ENCODE results near the gene CHMP1B. TPM values are rescaled to one million over a fixed set of nuclear protein-coding genes. Genes with fewer than 3 reads are reported as not detected.

The CHMP1B gene
- total RNA-seq, 4 donors from 2014 or later, result 53.9 to 123 (median 80.4) TPM

- Histone ChIP-seq H3K27me3 (no peaks in the 10 kb centered on the region), H3K36me3 (peaks cover 84% of the 10 kb centered on the region), H3K4me1 (no peaks in the 10 kb centered on the region), H3K4me3 (no peak overlapping the region), H3K9me3 (no peaks in the 10 kb centered on the region), H3K27ac (no peak overlapping the region)
- 87% methylated on average over 22 of the region's 22 CpGs for WGBS
- DNase-seq (ENCODE audit: low spot score in 2 of 2), result peak in 1 of 2 donors; percentile 42
- no peak for TF ChIP-seq EP300 (IDR thresholded peaks at IDR 0.05)
- no peak for TF ChIP-seq POLR2A (IDR thresholded peaks at IDR 0.05)
- TF ChIP-seq, protein P1, sequence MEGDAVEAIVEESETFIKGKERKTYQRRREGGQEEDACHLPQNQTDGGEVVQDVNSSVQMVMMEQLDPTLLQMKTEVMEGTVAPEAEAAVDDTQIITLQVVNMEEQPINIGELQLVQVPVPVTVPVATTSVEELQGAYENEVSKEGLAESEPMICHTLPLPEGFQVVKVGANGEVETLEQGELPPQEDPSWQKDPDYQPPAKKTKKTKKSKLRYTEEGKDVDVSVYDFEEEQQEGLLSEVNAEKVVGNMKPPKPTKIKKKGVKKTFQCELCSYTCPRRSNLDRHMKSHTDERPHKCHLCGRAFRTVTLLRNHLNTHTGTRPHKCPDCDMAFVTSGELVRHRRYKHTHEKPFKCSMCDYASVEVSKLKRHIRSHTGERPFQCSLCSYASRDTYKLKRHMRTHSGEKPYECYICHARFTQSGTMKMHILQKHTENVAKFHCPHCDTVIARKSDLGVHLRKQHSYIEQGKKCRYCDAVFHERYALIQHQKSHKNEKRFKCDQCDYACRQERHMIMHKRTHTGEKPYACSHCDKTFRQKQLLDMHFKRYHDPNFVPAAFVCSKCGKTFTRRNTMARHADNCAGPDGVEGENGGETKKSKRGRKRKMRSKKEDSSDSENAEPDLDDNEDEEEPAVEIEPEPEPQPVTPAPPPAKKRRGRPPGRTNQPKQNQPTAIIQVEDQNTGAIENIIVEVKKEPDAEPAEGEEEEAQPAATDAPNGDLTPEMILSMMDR (IDR thresholded peaks at IDR 0.05), result no peak
- TF ChIP-seq POLR2AphosphoS5 (IDR thresholded peaks at IDR 0.05), result no peak
Measured at GRCh38 chr18:11885278-11885947, 34.2 kb downstream of the CHMP1B start.

- Histone ChIP-seq H3K27ac (no peak overlapping the region), H3K9me3 (no peaks in the 10 kb centered on the region)
- TF ChIP-seq, protein P1 (IDR thresholded peaks at IDR 0.05), result no peak
- no peak for TF ChIP-seq POLR2AphosphoS5 (IDR thresholded peaks at IDR 0.05)
- no peak for TF ChIP-seq POLR2A (IDR thresholded peaks at IDR 0.05)
- no peak for TF ChIP-seq EP300 (IDR thresholded peaks at IDR 0.05)
Measured at GRCh38 chr18:11886577-11887110, 35.4 kb downstream of the CHMP1B start.

DNA sequence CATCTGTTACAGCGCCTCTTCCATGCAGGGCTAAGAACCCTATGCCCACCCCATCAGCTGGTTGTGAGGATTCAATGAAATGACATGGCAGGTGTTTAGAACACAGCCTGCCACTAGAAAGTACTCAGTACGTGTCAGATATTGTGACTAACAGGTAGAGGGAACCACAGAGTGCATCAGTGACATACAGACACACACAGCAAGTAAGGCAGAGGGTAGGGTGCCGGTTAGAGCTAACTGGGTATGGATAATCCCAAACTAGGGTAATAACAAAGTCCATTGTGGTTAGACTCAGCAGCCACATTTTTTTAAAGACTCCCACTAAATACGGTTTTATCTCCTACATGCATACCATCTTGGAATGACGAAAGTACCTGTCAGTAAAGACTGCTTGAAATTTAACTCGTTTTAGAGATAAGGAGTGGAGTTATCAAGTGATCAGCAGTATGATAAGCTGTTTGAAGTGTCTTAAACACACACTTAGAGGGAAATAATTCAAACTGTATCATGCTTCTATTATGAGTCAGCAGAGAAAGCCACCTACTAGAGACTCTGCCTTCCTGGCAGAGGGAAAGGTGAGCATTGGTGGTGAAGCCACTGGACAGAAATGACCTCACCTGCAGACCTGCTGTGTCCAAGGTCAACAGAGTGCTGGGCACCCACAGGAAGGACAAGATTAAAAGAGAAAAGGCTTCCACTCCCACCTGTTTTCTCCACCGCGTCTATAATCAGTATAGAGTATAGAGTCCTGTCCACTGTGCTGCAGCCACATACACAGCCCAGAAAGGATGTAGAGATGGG is 36.3 kb downstream of the CHMP1B start:
- WGBS, result 75% methylated on average over 8 of the region's 8 CpGs
- H3K27ac ChIP-seq, result no peak overlapping the region
- H3K9me3 ChIP-seq, result no peaks in the 10 kb centered on the region
- H3K36me3 ChIP-seq, result peaks cover 80% of the 10 kb centered on the region
- no peaks in the 10 kb centered on the region for H3K27me3 ChIP-seq
- TF ChIP-seq, protein P1 (IDR thresholded peaks at IDR 0.05), result no peak
- TF ChIP-seq POLR2A (IDR thresholded peaks at IDR 0.05), result no peak
- TF ChIP-seq EP300 (IDR thresholded peaks at IDR 0.05), result no peak
- TF ChIP-seq POLR2AphosphoS5 (IDR thresholded peaks at IDR 0.05), result no peak
- H3K4me3 ChIP-seq, result no peak overlapping the region
- DNase-seq (ENCODE audit: low spot score in 2 of 2), result peak in 1 of 2 donors; percentile 10
- H3K4me1 ChIP-seq, result no peaks in the 10 kb centered on the region

More at GRCh38 chr18:11886577-11887110, 35.4 kb downstream of the CHMP1B start:
- peak in 1 of 2 donors; percentile 24 for DNase-seq (ENCODE audit: low spot score in 2 of 2)
- Histone ChIP-seq H3K4me3 (no peak overlapping the region), H3K27me3 (no peaks in the 10 kb centered on the region), H3K36me3 (peaks cover 79% of the 10 kb centered on the region), H3K4me1 (no peaks in the 10 kb centered on the region)
- 92% methylated on average over 15 of the region's 19 CpGs for WGBS

GRCh38 chr18:11888726-11889125 is 37.5 kb downstream of the CHMP1B start:
- 90% methylated on average over 2 of the region's 2 CpGs for WGBS
- no peak overlapping the region for H3K27ac ChIP-seq

More at GRCh38 chr18:11888726-11889125, 37.5 kb downstream of the CHMP1B start:
- H3K27me3 ChIP-seq, result no peaks in the 10 kb centered on the region
- H3K9me3 ChIP-seq, result no peaks in the 10 kb centered on the region
- no peaks in the 10 kb centered on the region for H3K4me1 ChIP-seq
- no peak overlapping the region for H3K4me3 ChIP-seq
- TF ChIP-seq, protein P1 (IDR thresholded peaks at IDR 0.05), result no peak
- TF ChIP-seq POLR2AphosphoS5 (IDR thresholded peaks at IDR 0.05) (no peak), EP300 (IDR thresholded peaks at IDR 0.05) (no peak), POLR2A (IDR thresholded peaks at IDR 0.05) (no peak)
- no peak for DNase-seq (ENCODE audit: low spot score in 2 of 2)
- H3K36me3 ChIP-seq, result peaks cover 88% of the 10 kb centered on the region
